GM23338 (cell line): Measurements from ENCODE around the gene RAB3A. TPM values are rescaled to one million over a fixed set of nuclear protein-coding genes. Genes with fewer than 3 reads are reported as not detected.

Experiments
- ATAC-seq: fragments of 200-7000 bp; cut with Tn5 transposase; 3 replicates; pipeline ENCODE4 v1.9.1; 2020
- DNase-seq: peaks from one replicate; pipeline ENCODE4 v3.0.0-alpha.2; 2015; ENCODE audit warnings: low spot score
- H2AFZ ChIP-seq: fragments of 200-600 bp; sonication (generic); 2 replicates; pipeline ENCODE4 v1.8.0; 2016; ENCODE audit warnings: antibody characterized with exemption, mild to moderate bottlenecking, moderate library complexity
- H3F3A ChIP-seq: fragments of 200-600 bp; sonication (generic); replicated peaks from 2 replicates; pipeline ENCODE4 v1.8.0; 2017; ENCODE audit warnings: antibody characterized with exemption, mixed run types, low read depth
- H3K27ac ChIP-seq: fragments of 200-600 bp; sonication (generic); 2 replicates; pipeline ENCODE4 v1.6.1; 2016; ENCODE audit warnings: low read depth
- H3K27me3 ChIP-seq: fragments of 200-600 bp; sonication (generic); 2 replicates; pipeline ENCODE4 v1.8.0; 2016; ENCODE audit warnings: mild to moderate bottlenecking, mixed run types, moderate library complexity; ENCODE audit not compliant: insufficient read depth
- H3K36me3 ChIP-seq: fragments of 200-600 bp; sonication (generic); 2 replicates; pipeline ENCODE4 v1.8.0; 2016; ENCODE audit warnings: mild to moderate bottlenecking; ENCODE audit not compliant: insufficient read depth
- H3K4me1 ChIP-seq: fragments of 200-600 bp; sonication (generic); 2 replicates; pipeline ENCODE4 v1.8.0; 2016; ENCODE audit warnings: mild to moderate bottlenecking, moderate library complexity; ENCODE audit not compliant: insufficient read depth
- H3K4me2 ChIP-seq: fragments of 200-600 bp; sonication (generic); 2 replicates; pipeline ENCODE4 v1.7.1; 2017; ENCODE audit warnings: mixed run types
- H3K4me3 ChIP-seq: fragments of 200-600 bp; sonication (generic); 2 replicates; pipeline ENCODE4 v1.6.1; 2016; ENCODE audit warnings: mixed run types
- H3K79me2 ChIP-seq: fragments of 200-600 bp; sonication (generic); replicated peaks from 2 replicates; pipeline ENCODE4 v1.8.0; 2017; ENCODE audit warnings: mild to moderate bottlenecking; ENCODE audit not compliant: insufficient read depth
- H3K9me2 ChIP-seq: fragments of 200-600 bp; sonication (generic); 2 replicates; pipeline ENCODE4 v1.8.0; 2017; ENCODE audit not compliant: insufficient read depth
- H4K20me1 ChIP-seq: fragments of 200-600 bp; sonication (generic); replicated peaks from 2 replicates; pipeline ENCODE4 v1.8.0; 2017; ENCODE audit warnings: mild to moderate bottlenecking; ENCODE audit not compliant: insufficient read depth
- H3K27ac Mint-ChIP-seq: 2 replicates; pipeline ENCODE4 v1.8.0; 2020; ENCODE audit warnings: inconsistent platforms, mild to moderate bottlenecking, moderate library complexity, mixed read lengths
- H3K27me3 Mint-ChIP-seq: 3 replicates; pipeline ENCODE4 v1.8.0; 2022; ENCODE audit warnings: low read depth, mild to moderate bottlenecking, moderate library complexity, mixed read lengths, inconsistent platforms; ENCODE audit not compliant: insufficient read depth, poor library complexity
- H3K36me3 Mint-ChIP-seq: 3 replicates; pipeline ENCODE4 v1.8.0; 2021; ENCODE audit warnings: low read depth, mild to moderate bottlenecking, inconsistent platforms, moderate library complexity, mixed read lengths
- H3K4me1 Mint-ChIP-seq: 3 replicates; pipeline ENCODE4 v1.8.0; 2020; ENCODE audit warnings: mild to moderate bottlenecking, inconsistent platforms, mixed read lengths
- H3K4me3 Mint-ChIP-seq: 3 replicates; pipeline ENCODE4 v1.8.0; 2021; ENCODE audit warnings: moderate library complexity, mild to moderate bottlenecking, inconsistent platforms, mixed read lengths
- H3K9me3 Mint-ChIP-seq: 3 replicates; pipeline ENCODE4 v1.8.0; 2020; ENCODE audit warnings: moderate library complexity, mild to moderate bottlenecking, inconsistent platforms, mixed read lengths
- CREB1 ChIP-seq: fragments of 250-450 bp; sonication (Bioruptor Pico); IDR thresholded peaks from 2 replicates; pipeline ENCODE4 v1.5.0; 2020; ENCODE audit warnings: low read depth, mild to moderate bottlenecking, moderate library complexity
- EZH2 ChIP-seq: fragments of 200-600 bp; sonication (generic); IDR thresholded peaks from one replicate; pipeline ENCODE4 v1.8.0; 2017; ENCODE audit warnings: antibody characterized with exemption, mild to moderate bottlenecking, low read depth; ENCODE audit not compliant: unreplicated experiment
- EZH2phosphoT487 ChIP-seq: fragments of 200-600 bp; sonication (generic); IDR thresholded peaks from one replicate; pipeline ENCODE4 v1.8.1; 2018; ENCODE audit warnings: antibody characterized with exemption; ENCODE audit not compliant: unreplicated experiment
- JUNB ChIP-seq: IDR thresholded peaks from one replicate; pipeline ENCODE4 v1.6.1; 2016; ENCODE audit warnings: antibody characterized with exemption; ENCODE audit not compliant: unreplicated experiment
- NANOG ChIP-seq: IDR thresholded peaks from 2 replicates; pipeline ENCODE4 v1.6.1; 2016; ENCODE audit warnings: antibody characterized with exemption, borderline replicate concordance
- POLR2AphosphoS5 ChIP-seq: IDR thresholded peaks from 2 replicates; pipeline ENCODE4 v1.6.1; 2016; ENCODE audit warnings: antibody characterized with exemption, low read depth
- STAT1 ChIP-seq: IDR thresholded peaks from one replicate; pipeline ENCODE4 v1.6.1; 2016; ENCODE audit warnings: antibody characterized with exemption; ENCODE audit not compliant: unreplicated experiment
- ZNF114 ChIP-seq: fragments of 250-450 bp; sonication (Bioruptor Pico); IDR thresholded peaks from 2 replicates; pipeline ENCODE4 v1.5.0; 2020; ENCODE audit warnings: mild to moderate bottlenecking, moderate library complexity
- ZNF331 ChIP-seq: fragments of 250-450 bp; sonication (Bioruptor Pico); IDR thresholded peaks from 2 replicates; pipeline ENCODE4 v1.5.0; 2020; ENCODE audit warnings: low read depth, mild to moderate bottlenecking, moderate library complexity
- polyA plus RNA-seq: library from polyadenylated mRNA; unstranded; fragments of >200 nt; fragmentation: Nextera tagmentation; extraction: Ambion mirVana; gene quantifications from 2 replicates; pipeline ENCODE4 v1.2.1, GENCODE V29; 2016
- total RNA-seq: library from RNA; depleted of rRNA; stranded (reverse); fragments of >200 nt; shearing (Covaris generic); gene quantifications from 2 replicates; pipeline ENCODE4 v1.2.3, GENCODE V29; 2014
- TF ChIP-seq, protein P1 (sequence below): IDR thresholded peaks from one replicate; pipeline ENCODE4 v1.6.1; 2018; ENCODE audit warnings: antibody characterized with exemption; ENCODE audit not compliant: unreplicated experiment
- TF ChIP-seq, protein P2 (sequence below): IDR thresholded peaks from 2 replicates; pipeline ENCODE4 v1.6.1; 2016; ENCODE audit warnings: antibody characterized with exemption
- TF ChIP-seq, protein P3 (sequence below), 2 experiments: fragments of 200-600 bp in 1 of 2; sonication (generic) in 1 of 2; conservative IDR thresholded peaks; 2 replicates each; pipeline versions ENCODE4 v1.5.1 to v1.6.1; 2016 to 2017; ENCODE audit warnings: antibody characterized with exemption in 2 of 2, low read depth in 2 of 2, mild to moderate bottlenecking in 2 of 2, moderate library complexity in 1 of 2
- TF ChIP-seq, protein P4 (sequence below): fragments of 250-450 bp; sonication (Bioruptor Pico); IDR thresholded peaks from 2 replicates; pipeline ENCODE4 v1.5.0; 2020; ENCODE audit warnings: mild to moderate bottlenecking, moderate library complexity

RAB3A gene
- total and polyA plus RNA-seq, 2 experiments from 2014 or later, result 9.7 to 20.3 TPM

DNA sequence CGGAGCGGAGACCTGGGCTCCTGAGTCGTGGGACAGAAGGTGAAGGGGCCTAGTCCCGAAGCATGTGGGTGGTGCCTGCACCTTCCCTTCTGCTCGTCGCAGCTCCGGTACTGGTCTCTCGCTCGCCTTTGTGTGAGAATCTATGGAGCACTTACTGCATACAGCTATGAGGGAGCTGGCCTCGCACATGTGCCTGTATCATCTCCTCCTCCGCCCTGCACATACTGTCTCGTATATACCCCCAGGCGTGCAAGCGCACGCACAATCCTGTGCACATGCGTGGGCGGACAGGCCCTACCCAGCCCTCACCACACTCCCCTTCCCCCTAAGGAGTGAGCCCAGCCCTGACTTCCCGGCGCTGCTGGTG, 42.2 kb downstream of the RAB3A start:
- Mint-ChIP-seq H3K4me3 (peak overlapping the region; percentile 38; the same call in 1 of the 3 replicates), H3K27me3 (peaks cover 8% of the 10 kb centered on the region)

More for the DNA sequence above, 42.2 kb downstream of the RAB3A start:
- no peaks in the 10 kb centered on the region for H3K9me3 Mint-ChIP-seq
- DNase-seq (no peak), ATAC-seq (no peak)
- peak overlapping the region; percentile 40; the same call in 1 of the 2 replicates for H3K27ac Mint-ChIP-seq
- Histone ChIP-seq H3F3A (peaks cover 9% of the 10 kb centered on the region), H3K36me3 (peaks cover 4% of the 10 kb centered on the region; the same call in 1 of the 2 replicates), H3K4me1 (peaks cover 10% of the 10 kb centered on the region; the same call in 1 of the 2 replicates), H3K27me3 (no peaks in the 10 kb centered on the region), H3K79me2 (no peaks in the 10 kb centered on the region), H3K4me3 (0 out of 2 replicates have a peak overlapping the region, but pooled peaks have one; percentile 32), H2AFZ (no peak overlapping the region), H3K4me2 (peak overlapping the region; percentile 55; the same call in 1 of the 2 replicates), H3K27ac (no peak overlapping the region), H4K20me1 (no peaks in the 10 kb centered on the region; the same call in none of the 2 replicates), H3K9me2 (no peaks in the 10 kb centered on the region)
- TF ChIP-seq, protein P1, sequence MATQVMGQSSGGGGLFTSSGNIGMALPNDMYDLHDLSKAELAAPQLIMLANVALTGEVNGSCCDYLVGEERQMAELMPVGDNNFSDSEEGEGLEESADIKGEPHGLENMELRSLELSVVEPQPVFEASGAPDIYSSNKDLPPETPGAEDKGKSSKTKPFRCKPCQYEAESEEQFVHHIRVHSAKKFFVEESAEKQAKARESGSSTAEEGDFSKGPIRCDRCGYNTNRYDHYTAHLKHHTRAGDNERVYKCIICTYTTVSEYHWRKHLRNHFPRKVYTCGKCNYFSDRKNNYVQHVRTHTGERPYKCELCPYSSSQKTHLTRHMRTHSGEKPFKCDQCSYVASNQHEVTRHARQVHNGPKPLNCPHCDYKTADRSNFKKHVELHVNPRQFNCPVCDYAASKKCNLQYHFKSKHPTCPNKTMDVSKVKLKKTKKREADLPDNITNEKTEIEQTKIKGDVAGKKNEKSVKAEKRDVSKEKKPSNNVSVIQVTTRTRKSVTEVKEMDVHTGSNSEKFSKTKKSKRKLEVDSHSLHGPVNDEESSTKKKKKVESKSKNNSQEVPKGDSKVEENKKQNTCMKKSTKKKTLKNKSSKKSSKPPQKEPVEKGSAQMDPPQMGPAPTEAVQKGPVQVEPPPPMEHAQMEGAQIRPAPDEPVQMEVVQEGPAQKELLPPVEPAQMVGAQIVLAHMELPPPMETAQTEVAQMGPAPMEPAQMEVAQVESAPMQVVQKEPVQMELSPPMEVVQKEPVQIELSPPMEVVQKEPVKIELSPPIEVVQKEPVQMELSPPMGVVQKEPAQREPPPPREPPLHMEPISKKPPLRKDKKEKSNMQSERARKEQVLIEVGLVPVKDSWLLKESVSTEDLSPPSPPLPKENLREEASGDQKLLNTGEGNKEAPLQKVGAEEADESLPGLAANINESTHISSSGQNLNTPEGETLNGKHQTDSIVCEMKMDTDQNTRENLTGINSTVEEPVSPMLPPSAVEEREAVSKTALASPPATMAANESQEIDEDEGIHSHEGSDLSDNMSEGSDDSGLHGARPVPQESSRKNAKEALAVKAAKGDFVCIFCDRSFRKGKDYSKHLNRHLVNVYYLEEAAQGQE, result no peak
- TF ChIP-seq CREB1 (CRISPR knock-in tag) (no peak), EZH2phosphoT487 (no peak), STAT1 (no peak), ZNF114 (CRISPR knock-in tag) (no peak), NANOG (no peak), ZNF331 (CRISPR knock-in tag) (no peak), POLR2AphosphoS5 (no peak), EZH2 (no peak), JUNB (no peak)
- TF ChIP-seq, protein P2, sequence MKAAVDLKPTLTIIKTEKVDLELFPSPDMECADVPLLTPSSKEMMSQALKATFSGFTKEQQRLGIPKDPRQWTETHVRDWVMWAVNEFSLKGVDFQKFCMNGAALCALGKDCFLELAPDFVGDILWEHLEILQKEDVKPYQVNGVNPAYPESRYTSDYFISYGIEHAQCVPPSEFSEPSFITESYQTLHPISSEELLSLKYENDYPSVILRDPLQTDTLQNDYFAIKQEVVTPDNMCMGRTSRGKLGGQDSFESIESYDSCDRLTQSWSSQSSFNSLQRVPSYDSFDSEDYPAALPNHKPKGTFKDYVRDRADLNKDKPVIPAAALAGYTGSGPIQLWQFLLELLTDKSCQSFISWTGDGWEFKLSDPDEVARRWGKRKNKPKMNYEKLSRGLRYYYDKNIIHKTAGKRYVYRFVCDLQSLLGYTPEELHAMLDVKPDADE, result no peak
- TF ChIP-seq, protein P3, sequence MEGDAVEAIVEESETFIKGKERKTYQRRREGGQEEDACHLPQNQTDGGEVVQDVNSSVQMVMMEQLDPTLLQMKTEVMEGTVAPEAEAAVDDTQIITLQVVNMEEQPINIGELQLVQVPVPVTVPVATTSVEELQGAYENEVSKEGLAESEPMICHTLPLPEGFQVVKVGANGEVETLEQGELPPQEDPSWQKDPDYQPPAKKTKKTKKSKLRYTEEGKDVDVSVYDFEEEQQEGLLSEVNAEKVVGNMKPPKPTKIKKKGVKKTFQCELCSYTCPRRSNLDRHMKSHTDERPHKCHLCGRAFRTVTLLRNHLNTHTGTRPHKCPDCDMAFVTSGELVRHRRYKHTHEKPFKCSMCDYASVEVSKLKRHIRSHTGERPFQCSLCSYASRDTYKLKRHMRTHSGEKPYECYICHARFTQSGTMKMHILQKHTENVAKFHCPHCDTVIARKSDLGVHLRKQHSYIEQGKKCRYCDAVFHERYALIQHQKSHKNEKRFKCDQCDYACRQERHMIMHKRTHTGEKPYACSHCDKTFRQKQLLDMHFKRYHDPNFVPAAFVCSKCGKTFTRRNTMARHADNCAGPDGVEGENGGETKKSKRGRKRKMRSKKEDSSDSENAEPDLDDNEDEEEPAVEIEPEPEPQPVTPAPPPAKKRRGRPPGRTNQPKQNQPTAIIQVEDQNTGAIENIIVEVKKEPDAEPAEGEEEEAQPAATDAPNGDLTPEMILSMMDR (conservative IDR thresholded peaks at IDR 0.05; ENCODE audit: low read depth in 2 of 2), result no peak
- TF ChIP-seq, protein P4, sequence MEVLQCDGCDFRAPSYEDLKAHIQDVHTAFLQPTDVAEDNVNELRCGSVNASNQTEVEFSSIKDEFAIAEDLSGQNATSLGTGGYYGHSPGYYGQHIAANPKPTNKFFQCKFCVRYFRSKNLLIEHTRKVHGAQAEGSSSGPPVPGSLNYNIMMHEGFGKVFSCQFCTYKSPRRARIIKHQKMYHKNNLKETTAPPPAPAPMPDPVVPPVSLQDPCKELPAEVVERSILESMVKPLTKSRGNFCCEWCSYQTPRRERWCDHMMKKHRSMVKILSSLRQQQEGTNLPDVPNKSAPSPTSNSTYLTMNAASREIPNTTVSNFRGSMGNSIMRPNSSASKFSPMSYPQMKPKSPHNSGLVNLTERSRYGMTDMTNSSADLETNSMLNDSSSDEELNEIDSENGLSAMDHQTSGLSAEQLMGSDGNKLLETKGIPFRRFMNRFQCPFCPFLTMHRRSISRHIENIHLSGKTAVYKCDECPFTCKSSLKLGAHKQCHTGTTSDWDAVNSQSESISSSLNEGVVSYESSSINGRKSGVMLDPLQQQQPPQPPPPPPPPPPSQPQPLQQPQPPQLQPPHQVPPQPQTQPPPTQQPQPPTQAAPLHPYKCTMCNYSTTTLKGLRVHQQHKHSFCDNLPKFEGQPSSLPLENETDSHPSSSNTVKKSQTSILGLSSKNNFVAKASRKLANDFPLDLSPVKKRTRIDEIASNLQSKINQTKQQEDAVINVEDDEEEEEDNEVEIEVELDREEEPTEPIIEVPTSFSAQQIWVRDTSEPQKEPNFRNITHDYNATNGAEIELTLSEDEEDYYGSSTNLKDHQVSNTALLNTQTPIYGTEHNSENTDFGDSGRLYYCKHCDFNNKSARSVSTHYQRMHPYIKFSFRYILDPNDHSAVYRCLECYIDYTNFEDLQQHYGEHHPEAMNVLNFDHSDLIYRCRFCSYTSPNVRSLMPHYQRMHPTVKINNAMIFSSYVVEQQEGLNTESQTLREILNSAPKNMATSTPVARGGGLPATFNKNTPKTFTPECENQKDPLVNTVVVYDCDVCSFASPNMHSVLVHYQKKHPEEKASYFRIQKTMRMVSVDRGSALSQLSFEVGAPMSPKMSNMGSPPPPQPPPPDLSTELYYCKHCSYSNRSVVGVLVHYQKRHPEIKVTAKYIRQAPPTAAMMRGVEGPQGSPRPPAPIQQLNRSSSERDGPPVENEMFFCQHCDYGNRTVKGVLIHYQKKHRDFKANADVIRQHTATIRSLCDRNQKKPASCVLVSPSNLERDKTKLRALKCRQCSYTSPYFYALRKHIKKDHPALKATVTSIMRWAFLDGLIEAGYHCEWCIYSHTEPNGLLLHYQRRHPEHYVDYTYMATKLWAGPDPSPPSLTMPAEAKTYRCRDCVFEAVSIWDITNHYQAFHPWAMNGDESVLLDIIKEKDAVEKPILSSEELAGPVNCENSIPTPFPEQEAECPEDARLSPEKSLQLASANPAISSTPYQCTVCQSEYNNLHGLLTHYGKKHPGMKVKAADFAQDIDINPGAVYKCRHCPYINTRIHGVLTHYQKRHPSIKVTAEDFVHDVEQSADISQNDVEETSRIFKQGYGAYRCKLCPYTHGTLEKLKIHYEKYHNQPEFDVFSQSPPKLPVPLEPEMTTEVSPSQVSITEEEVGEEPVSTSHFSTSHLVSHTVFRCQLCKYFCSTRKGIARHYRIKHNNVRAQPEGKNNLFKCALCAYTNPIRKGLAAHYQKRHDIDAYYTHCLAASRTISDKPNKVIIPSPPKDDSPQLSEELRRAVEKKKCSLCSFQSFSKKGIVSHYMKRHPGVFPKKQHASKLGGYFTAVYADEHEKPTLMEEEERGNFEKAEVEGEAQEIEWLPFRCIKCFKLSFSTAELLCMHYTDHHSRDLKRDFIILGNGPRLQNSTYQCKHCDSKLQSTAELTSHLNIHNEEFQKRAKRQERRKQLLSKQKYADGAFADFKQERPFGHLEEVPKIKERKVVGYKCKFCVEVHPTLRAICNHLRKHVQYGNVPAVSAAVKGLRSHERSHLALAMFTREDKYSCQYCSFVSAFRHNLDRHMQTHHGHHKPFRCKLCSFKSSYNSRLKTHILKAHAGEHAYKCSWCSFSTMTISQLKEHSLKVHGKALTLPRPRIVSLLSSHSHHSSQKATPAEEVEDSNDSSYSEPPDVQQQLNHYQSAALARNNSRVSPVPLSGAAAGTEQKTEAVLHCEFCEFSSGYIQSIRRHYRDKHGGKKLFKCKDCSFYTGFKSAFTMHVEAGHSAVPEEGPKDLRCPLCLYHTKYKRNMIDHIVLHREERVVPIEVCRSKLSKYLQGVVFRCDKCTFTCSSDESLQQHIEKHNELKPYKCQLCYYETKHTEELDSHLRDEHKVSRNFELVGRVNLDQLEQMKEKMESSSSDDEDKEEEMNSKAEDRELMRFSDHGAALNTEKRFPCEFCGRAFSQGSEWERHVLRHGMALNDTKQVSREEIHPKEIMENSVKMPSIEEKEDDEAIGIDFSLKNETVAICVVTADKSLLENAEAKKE (CRISPR knock-in tag), result no peak
- H3K36me3 Mint-ChIP-seq, result peaks cover 33% of the 10 kb centered on the region
- H3K4me1 Mint-ChIP-seq, result peaks cover 6% of the 10 kb centered on the region
